GM12865 (cell line): ENCODE measurements around the gene SOAT2.

Source experiments
- DNase-seq: peaks from one replicate; pipeline ENCODE4 v3.0.0; 2010; ENCODE audit warnings: low read depth
- H3K4me3 ChIP-seq: 2 replicates; pipeline ENCODE4 v1.5.1; 2011; ENCODE audit warnings: mild to moderate bottlenecking, low read depth, low read length, control low read depth
- CTCF ChIP-seq: IDR thresholded peaks from 2 replicates; pipeline ENCODE4 v1.5.1; 2011; ENCODE audit warnings: low read length, control low read depth, low read depth, inconsistent platforms; ENCODE audit not compliant: insufficient read depth; ENCODE audit errors: missing control alignments

Gene SOAT2

GRCh38 chr12:53145383-53146260, 42.3 kb downstream of the SOAT2 start:
- TF ChIP-seq CTCF, result no peak
- DNase-seq, result no peak
- H3K4me3 ChIP-seq, result no peak overlapping the region

DNA sequence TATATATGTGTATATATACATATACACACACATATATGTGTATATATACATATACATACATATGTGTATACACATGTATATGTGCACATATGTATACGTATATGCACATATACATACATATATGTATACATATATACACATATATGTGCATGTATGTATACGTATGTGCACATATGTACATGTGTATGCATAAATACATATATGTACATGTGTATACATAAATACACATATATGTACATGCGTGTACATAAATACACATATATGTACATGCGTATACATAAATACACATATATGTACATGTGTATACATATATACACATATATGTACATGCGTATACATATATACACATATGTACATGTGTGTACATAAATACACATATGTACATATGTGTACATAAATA, 43.9 kb downstream of the SOAT2 start:
- TF ChIP-seq CTCF, result no peak
- DNase-seq, result no peak
- H3K4me3 ChIP-seq, result no peak overlapping the region

DNA sequence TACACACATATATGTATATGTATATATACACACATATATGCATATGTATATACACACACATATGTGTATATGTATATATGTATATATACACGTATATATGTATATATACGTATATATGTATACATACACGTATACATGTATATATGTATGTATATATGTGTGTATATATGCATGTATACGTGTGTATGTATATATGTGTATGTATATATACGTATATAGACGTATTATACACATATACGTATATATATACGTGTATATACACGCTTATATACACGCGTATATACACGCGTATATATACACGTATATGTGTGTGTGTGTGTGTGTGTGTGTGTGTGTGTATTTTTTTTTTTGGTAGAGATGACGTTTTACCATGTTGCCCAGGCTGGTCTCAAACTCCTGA, 44.4 kb downstream of the SOAT2 start:
- DNase-seq, result no peak
- TF ChIP-seq CTCF, result no peak
- no peak overlapping the region for H3K4me3 ChIP-seq

GRCh38 chr12:53151039-53151438, 47.8 kb downstream of the SOAT2 start:
- DNase-seq, result no peak
- TF ChIP-seq CTCF, result no peak
- no peak overlapping the region for H3K4me3 ChIP-seq

DNA sequence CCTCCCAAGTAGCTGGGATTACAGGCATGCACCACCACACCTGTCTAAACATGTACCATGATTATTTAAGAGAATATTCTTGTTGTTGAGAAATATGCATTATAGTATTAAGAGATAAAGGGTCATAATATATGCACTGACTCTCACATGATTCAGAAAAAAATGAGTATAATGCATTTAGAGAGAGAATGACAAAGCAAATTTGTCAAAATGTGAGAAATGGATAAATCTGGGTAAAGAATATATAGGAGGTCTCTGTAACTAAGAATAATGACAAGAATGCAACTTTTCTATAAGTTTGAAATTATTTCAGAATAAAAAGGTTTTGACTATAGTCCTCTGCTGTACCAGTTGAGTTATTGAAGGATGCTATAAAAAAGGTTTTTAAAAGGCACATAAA, 49.1 kb downstream of the SOAT2 start:
- TF ChIP-seq CTCF, result no peak
- no peak for DNase-seq
- H3K4me3 ChIP-seq, result no peak overlapping the region

DNA sequence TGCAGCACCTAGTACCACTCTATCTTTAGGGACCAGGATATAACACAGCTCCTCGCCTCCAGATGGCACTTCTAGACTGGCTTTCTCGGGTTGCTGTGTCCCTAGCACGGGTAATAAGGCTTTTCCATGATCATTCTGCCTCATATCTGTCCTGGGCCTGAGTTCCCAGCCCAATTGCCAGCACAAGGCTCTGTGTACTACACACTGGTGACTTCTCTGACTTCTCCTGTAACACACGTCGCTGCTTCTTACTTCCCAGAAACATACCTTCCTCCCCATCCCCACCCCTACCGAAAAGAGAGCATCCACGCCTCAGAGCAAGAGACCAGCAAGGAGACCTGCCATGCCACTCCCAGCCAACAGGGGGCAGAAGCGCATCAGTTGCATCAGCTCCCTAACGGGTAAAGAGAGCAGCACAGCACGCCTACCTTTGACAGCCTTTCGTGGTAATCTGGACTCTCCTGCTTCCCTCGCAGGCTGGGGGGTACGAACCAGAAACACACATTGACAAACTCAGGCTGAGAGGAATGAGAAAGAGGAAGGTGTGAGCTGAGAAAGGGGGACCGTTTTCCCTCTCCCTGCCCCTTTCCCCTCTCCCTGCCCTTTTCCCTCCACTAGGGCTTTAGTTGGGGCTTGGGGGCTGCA, 56.0 kb downstream of the SOAT2 start:
- peak; percentile 91 for DNase-seq
- no peak overlapping the region for H3K4me3 ChIP-seq
- peak; percentile 100 for TF ChIP-seq CTCF

- no peak overlapping the region for H3K4me3 ChIP-seq
- no peak for TF ChIP-seq CTCF
- no peak for DNase-seq
Observed at GRCh38 chr12:53160000-53160399, 56.7 kb downstream of the SOAT2 start.
